IPS-15b (cell line): Measurements from ENCODE around the gene LRRK1.
A peak's percentile ranks its signal among the peaks of the same experiment; 100 is the strongest.

Experiments used
- H3K27me3 ChIP-seq: one replicate; pipeline ENCODE4 v1.6.1; 2013; ENCODE audit warnings: low read length; ENCODE audit not compliant: control insufficient read depth, insufficient read depth
- H3K36me3 ChIP-seq: one replicate; pipeline ENCODE4 v1.6.1; 2013; ENCODE audit warnings: low read length; ENCODE audit not compliant: control insufficient read depth, insufficient read depth
- H3K4me1 ChIP-seq: one replicate; pipeline ENCODE4 v1.6.1; 2013; ENCODE audit warnings: mild to moderate bottlenecking, low read length; ENCODE audit not compliant: control insufficient read depth, insufficient read depth
- H3K4me3 ChIP-seq: one replicate; pipeline ENCODE4 v1.5.1; 2013; ENCODE audit warnings: low read depth, low read length
- H3K9ac ChIP-seq: one replicate; pipeline ENCODE4 v1.6.1; 2013; ENCODE audit warnings: low read depth, mild to moderate bottlenecking, low read length
- H3K9me3 ChIP-seq: one replicate; pipeline ENCODE4 v1.6.1; 2013; ENCODE audit warnings: mild to moderate bottlenecking, low read length; ENCODE audit not compliant: control insufficient read depth, insufficient read depth

Gene LRRK1

GRCh38 chr15:101006931-101007691 is 88.0 kb downstream of the LRRK1 start:
- Histone ChIP-seq H3K36me3 (no peaks in the 10 kb centered on the region), H3K9ac (no peak overlapping the region), H3K4me3 (no peak overlapping the region)

GRCh38 chr15:101008158-101009139 is 89.3 kb downstream of the LRRK1 start:
- Histone ChIP-seq H3K27me3 (peaks cover 8% of the 10 kb centered on the region), H3K9ac (no peak overlapping the region), H3K4me3 (peak overlapping the region; percentile 56), H3K4me1 (no peaks in the 10 kb centered on the region), H3K9me3 (no peaks in the 10 kb centered on the region), H3K36me3 (no peaks in the 10 kb centered on the region)

More at GRCh38 chr15:101006931-101007691, 88.0 kb downstream of the LRRK1 start:
- Histone ChIP-seq H3K9me3 (no peaks in the 10 kb centered on the region), H3K4me1 (no peaks in the 10 kb centered on the region), H3K27me3 (peaks cover 8% of the 10 kb centered on the region)

GRCh38 chr15:101009176-101009575 is 90.0 kb downstream of the LRRK1 start:
- Histone ChIP-seq H3K36me3 (no peaks in the 10 kb centered on the region), H3K9ac (no peak overlapping the region), H3K27me3 (peaks cover 8% of the 10 kb centered on the region), H3K4me3 (no peak overlapping the region), H3K9me3 (no peaks in the 10 kb centered on the region), H3K4me1 (no peaks in the 10 kb centered on the region)

- H3K4me1 ChIP-seq, result no peaks in the 10 kb centered on the region
- peaks cover 8% of the 10 kb centered on the region for H3K27me3 ChIP-seq
- no peak overlapping the region for H3K9ac ChIP-seq
- H3K36me3 ChIP-seq, result no peaks in the 10 kb centered on the region
- H3K9me3 ChIP-seq, result no peaks in the 10 kb centered on the region
- no peak overlapping the region for H3K4me3 ChIP-seq
These were observed 91.6 kb downstream of the LRRK1 start for GRCh38 chr15:101010781-101011180.

- Histone ChIP-seq H3K4me3 (no peak overlapping the region), H3K4me1 (no peaks in the 10 kb centered on the region), H3K9ac (no peak overlapping the region), H3K36me3 (no peaks in the 10 kb centered on the region), H3K27me3 (peaks cover 5% of the 10 kb centered on the region), H3K9me3 (no peaks in the 10 kb centered on the region)
These were observed 93.4 kb downstream of the LRRK1 start for GRCh38 chr15:101012326-101013200.

- H3K4me1 ChIP-seq, result no peaks in the 10 kb centered on the region
- no peaks in the 10 kb centered on the region for H3K9me3 ChIP-seq
- no peak overlapping the region for H3K4me3 ChIP-seq
- no peaks in the 10 kb centered on the region for H3K36me3 ChIP-seq
- peaks cover under 1% of the 10 kb centered on the region for H3K27me3 ChIP-seq
- no peak overlapping the region for H3K9ac ChIP-seq
These were observed 94.0 kb downstream of the LRRK1 start for GRCh38 chr15:101013201-101013550.

GRCh38 chr15:101013769-101014675 is 94.9 kb downstream of the LRRK1 start:
- Histone ChIP-seq H3K36me3 (no peaks in the 10 kb centered on the region), H3K4me1 (no peaks in the 10 kb centered on the region), H3K4me3 (no peak overlapping the region), H3K27me3 (no peaks in the 10 kb centered on the region), H3K9me3 (no peaks in the 10 kb centered on the region), H3K9ac (no peak overlapping the region)

- Histone ChIP-seq H3K27me3 (no peaks in the 10 kb centered on the region), H3K4me1 (no peaks in the 10 kb centered on the region), H3K4me3 (no peak overlapping the region), H3K36me3 (no peaks in the 10 kb centered on the region), H3K9ac (no peak overlapping the region), H3K9me3 (no peaks in the 10 kb centered on the region)
These were observed 96.0 kb downstream of the LRRK1 start for GRCh38 chr15:101014921-101015841.

- no peaks in the 10 kb centered on the region for H3K27me3 ChIP-seq
- H3K36me3 ChIP-seq, result no peaks in the 10 kb centered on the region
- H3K4me3 ChIP-seq, result no peak overlapping the region
- no peaks in the 10 kb centered on the region for H3K4me1 ChIP-seq
- H3K9ac ChIP-seq, result no peak overlapping the region
- H3K9me3 ChIP-seq, result no peaks in the 10 kb centered on the region
These were observed 97.4 kb downstream of the LRRK1 start for GRCh38 chr15:101016581-101016980.
